ENCODE data around the gene SBK1.
"Not testable (repeated sequence)": the region's sequence is repeated elsewhere in the genome, so short reads cannot be mapped to it uniquely, and the experiment has no call there.

DNA sequence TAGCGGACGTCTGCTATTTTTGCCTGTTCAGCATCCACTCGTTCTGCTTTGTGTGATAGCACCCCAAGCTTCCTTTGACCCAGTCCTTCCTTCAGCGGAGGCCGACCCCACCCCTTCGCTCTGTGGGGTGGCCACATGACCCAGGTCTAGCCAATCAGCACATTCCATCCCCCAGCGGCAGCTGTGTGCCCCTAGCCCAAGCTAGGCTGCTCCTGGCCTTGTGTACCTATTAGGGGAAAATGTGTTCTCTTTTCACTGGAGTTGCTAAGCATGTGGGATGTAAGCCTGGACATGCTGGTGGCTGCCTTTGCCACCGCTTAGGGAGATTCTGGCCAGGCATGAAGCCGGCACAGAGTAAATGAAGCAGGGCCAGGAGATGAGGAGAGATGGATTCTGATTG is 37.9 kb downstream of the SBK1 start:
- not testable (repeated sequence) for TF ChIP-seq EZH2 (IDR thresholded peaks at IDR 0.05; ENCODE audit: insufficient read depth, poor library complexity, severe bottlenecking); EZH2phosphoT487 (IDR thresholded peaks at IDR 0.05; ENCODE audit: insufficient read depth, low read depth)
